A673 (cell line): ENCODE data around the gene PITX1. TPM values are rescaled to one million over a fixed set of nuclear protein-coding genes. Genes with fewer than 3 reads are reported as not detected.

Experiments used
- BruUV-seq: library from RNA; stranded (reverse); fragments of 400-500 nt; replicated peaks from 2 replicates; lab custom pipeline; 2021; lab: Mats Ljungman, UMichigan
- CTCF ChIA-PET: fragments of 300-600 bp; sonication (Branson Sonifier 250); formaldehyde crosslinking; loops from one replicate; lab custom pipeline; 2022; ENCODE audit warnings: antibody characterized with exemption; lab: Charles Lee
- POLR2A ChIA-PET: fragments of 300-600 bp; sonication (Branson Sonifier 250); formaldehyde crosslinking; loops from one replicate; lab custom pipeline; 2022; ENCODE audit warnings: antibody characterized with exemption; ENCODE audit not compliant: low non-redundant PET; lab: Charles Lee
- DNase-seq: peaks from one replicate; pipeline ENCODE4 v3.0.0-alpha.2; 2015; ENCODE audit warnings: low spot score
- H3K27ac ChIP-seq: fragments of 200-600 bp; sonication (generic); 2 replicates; pipeline ENCODE4 v1.5.1; 2016; ENCODE audit warnings: mixed run types, low read depth, mild to moderate bottlenecking, mixed read lengths, antibody characterized with exemption, low read length; ENCODE audit not compliant: poor library complexity, severe bottlenecking
- H3K27me3 ChIP-seq: fragments of 200-600 bp; sonication (generic); replicated peaks from 2 replicates; pipeline ENCODE4 v1.6.1; 2017; ENCODE audit warnings: mixed run types, low read depth, mild to moderate bottlenecking, mixed read lengths, antibody characterized with exemption, low read length; ENCODE audit not compliant: insufficient read depth, poor library complexity
- H3K36me3 ChIP-seq: fragments of 200-600 bp; sonication (generic); 2 replicates; pipeline ENCODE4 v1.6.1; 2016; ENCODE audit warnings: mixed run types, mild to moderate bottlenecking, mixed read lengths, antibody characterized with exemption, low read length; ENCODE audit not compliant: insufficient read depth, poor library complexity, severe bottlenecking
- H3K4me1 ChIP-seq: fragments of 200-600 bp; sonication (generic); 2 replicates; pipeline ENCODE4 v1.6.1; 2017; ENCODE audit warnings: mixed run types, mild to moderate bottlenecking, mixed read lengths, antibody characterized with exemption, low read length; ENCODE audit not compliant: insufficient read depth, poor library complexity, severe bottlenecking
- H3K4me3 ChIP-seq: fragments of 200-600 bp; sonication (generic); 2 replicates; pipeline ENCODE4 v1.5.1; 2016; ENCODE audit warnings: low read depth, mixed run types, mild to moderate bottlenecking, mixed read lengths, low read length; ENCODE audit not compliant: poor library complexity, severe bottlenecking
- H3K9me3 ChIP-seq: fragments of 200-600 bp; sonication (generic); 2 replicates; pipeline ENCODE4 v1.6.1; 2016; ENCODE audit warnings: mixed run types, low read depth, mild to moderate bottlenecking, mixed read lengths, antibody characterized with exemption, low read length; ENCODE audit not compliant: poor library complexity, severe bottlenecking
- EZH2 ChIP-seq: fragments of 200-600 bp; sonication (generic); IDR thresholded peaks from 2 replicates; pipeline ENCODE4 v1.6.1; 2017; ENCODE audit warnings: borderline replicate concordance, low read depth, mild to moderate bottlenecking, mixed read lengths, antibody characterized with exemption, low read length; ENCODE audit not compliant: poor library complexity, severe bottlenecking
- intact Hi-C: fragments of 100-400 bp; cut with micrococcal nuclease; formaldehyde crosslinking; loops from one replicate; pipeline ENCODE4 v1.10.0; 2022; ENCODE audit not compliant: unreplicated experiment
- total RNA-seq: library from RNA; stranded (reverse); gene quantifications from 2 replicates; pipeline ENCODE4 v1.2.3, GENCODE V29; 2021
- TF ChIP-seq, protein P1 (sequence below): fragments of 300-800, 200-600 bp; sonication (generic); conservative IDR thresholded peaks from 2 replicates; pipeline ENCODE4 v1.5.1; 2017; ENCODE audit warnings: low read depth, mild to moderate bottlenecking, antibody characterized with exemption, low read length, moderate library complexity, mixed read lengths

Gene PITX1
- total RNA-seq, 1 experiment from 2014 or later, result 2.0 TPM

DNA sequence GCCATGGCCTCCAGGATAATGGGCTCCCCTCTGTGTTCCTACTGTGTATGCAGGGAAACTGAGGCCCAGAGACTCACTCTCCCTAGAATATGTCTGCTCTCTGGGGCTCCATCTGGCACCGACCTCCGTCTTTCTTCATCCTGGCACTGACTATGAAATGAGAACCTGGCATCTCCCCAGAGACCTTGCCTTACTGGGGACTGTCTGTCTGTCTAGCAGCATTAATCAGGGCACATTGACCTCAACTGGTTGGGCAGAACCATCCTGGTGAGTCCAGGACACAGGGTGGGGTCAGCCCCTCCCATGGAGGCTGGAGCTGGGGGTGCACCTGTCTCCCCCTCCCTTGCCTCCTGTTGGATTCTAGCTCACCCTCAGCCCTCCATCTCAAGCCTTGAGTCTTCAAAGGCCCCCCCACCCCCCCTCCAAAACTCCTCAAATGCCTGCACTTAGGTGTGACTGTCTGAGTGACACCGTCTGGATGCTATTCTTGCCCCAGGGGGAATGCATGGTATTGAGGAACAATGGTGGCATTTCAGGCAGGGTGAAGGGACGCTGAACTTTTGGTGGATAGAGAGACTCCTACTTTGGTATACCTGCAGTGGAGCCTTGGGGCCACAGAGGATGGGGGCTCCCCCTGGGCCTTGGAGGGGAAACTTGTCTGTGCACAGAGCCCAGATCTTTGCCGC is 12.8 kb upstream of the PITX1 start:
- intact Hi-C loops, result no loop called here
- Histone ChIP-seq H3K4me3 (no peak overlapping the region), H3K27ac (no peak overlapping the region), H3K4me1 (no peaks in the 10 kb centered on the region), H3K27me3 (peaks cover 66% of the 10 kb centered on the region), H3K36me3 (no peaks in the 10 kb centered on the region), H3K9me3 (no peaks in the 10 kb centered on the region)
- no TSS peak for BruUV-seq
- no peak for DNase-seq
- ChIA-PET POLR2A (interaction anchor here (0.6 kb wide), 1 partner anchor 1131 kb away, joined by 5 read pairs; no protein-coding TSS in a partner anchor), CTCF (no interaction called here)
- TF ChIP-seq, protein P1, sequence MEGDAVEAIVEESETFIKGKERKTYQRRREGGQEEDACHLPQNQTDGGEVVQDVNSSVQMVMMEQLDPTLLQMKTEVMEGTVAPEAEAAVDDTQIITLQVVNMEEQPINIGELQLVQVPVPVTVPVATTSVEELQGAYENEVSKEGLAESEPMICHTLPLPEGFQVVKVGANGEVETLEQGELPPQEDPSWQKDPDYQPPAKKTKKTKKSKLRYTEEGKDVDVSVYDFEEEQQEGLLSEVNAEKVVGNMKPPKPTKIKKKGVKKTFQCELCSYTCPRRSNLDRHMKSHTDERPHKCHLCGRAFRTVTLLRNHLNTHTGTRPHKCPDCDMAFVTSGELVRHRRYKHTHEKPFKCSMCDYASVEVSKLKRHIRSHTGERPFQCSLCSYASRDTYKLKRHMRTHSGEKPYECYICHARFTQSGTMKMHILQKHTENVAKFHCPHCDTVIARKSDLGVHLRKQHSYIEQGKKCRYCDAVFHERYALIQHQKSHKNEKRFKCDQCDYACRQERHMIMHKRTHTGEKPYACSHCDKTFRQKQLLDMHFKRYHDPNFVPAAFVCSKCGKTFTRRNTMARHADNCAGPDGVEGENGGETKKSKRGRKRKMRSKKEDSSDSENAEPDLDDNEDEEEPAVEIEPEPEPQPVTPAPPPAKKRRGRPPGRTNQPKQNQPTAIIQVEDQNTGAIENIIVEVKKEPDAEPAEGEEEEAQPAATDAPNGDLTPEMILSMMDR, result no peak
- no peak for TF ChIP-seq EZH2

- Histone ChIP-seq H3K9me3 (no peaks in the 10 kb centered on the region), H3K27ac (no peak overlapping the region), H3K4me3 (no peak overlapping the region), H3K36me3 (no peaks in the 10 kb centered on the region), H3K27me3 (peaks cover 66% of the 10 kb centered on the region), H3K4me1 (no peaks in the 10 kb centered on the region)
- ChIA-PET POLR2A (no interaction called here), CTCF (no interaction called here)
- no TSS peak for BruUV-seq
- intact Hi-C loops, result no loop called here
- no peak for TF ChIP-seq EZH2
- TF ChIP-seq, protein P1, result no peak
- DNase-seq, result no peak
Observed at GRCh38 chr5:135045488-135045887, 11.5 kb upstream of the PITX1 start.

DNA sequence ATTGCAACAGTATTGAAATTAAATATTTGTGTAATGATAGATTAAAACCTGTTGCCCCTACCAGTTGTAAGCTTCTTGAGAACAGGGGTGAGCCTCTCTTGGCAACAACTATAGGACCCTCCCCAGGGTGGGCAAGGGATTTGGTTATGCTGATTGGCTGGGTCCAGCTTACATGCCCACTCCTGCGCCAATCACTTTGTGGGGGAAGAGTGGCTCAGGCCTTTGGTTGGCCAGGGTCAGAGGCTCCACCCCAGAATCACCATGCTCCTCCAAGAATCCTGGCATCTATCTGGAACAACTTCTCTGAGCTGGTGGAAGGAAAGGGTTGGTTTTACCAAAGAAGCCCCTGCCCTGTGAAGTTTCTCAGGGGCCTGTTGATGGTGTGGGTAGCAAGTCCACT is 8.6 kb upstream of the PITX1 start:
- H3K4me1 ChIP-seq, result no peaks in the 10 kb centered on the region
- H3K27ac ChIP-seq, result no peak overlapping the region
- intact Hi-C loops, result no loop called here
- TF ChIP-seq, protein P1, result no peak
- no peak overlapping the region for H3K4me3 ChIP-seq
- POLR2A ChIA-PET, result no interaction called here
- H3K27me3 ChIP-seq, result peaks cover 78% of the 10 kb centered on the region
- no peaks in the 10 kb centered on the region for H3K36me3 ChIP-seq
- CTCF ChIA-PET, result no interaction called here
- DNase-seq, result no peak
- BruUV-seq, result no TSS peak
- no peaks in the 10 kb centered on the region for H3K9me3 ChIP-seq
